Sigmoid colon (tissue), 4 donors: ENCODE data around the gene CAMTA1.

Experiments used
- EP300 ChIP-seq, 4 donors: sonication (generic); formaldehyde crosslinking; IDR thresholded peaks; one replicate each; pipeline ENCODE4 v1.6.1; 2017; ENCODE audit warnings: antibody characterized with exemption in 4 of 4
- POLR2A ChIP-seq, 2 donors: fragments of 450-650 bp; IDR thresholded peaks; one replicate each; pipeline ENCODE4 v1.6.1; 2016; ENCODE audit warnings: antibody characterized with exemption in 2 of 2, mild to moderate bottlenecking in 2 of 2, moderate library complexity in 2 of 2
- POLR2AphosphoS5 ChIP-seq, 4 donors: sonication (generic); formaldehyde crosslinking; IDR thresholded peaks; one replicate each; pipeline ENCODE4 v1.6.1; 2017; ENCODE audit warnings: antibody characterized with exemption in 4 of 4
- TF ChIP-seq, protein P1 (sequence below), 4 experiments: fragments of 450-650 bp in 3 of 4; fragments of 200-600 bp in 1 of 4; IDR thresholded peaks; one replicate each; pipeline ENCODE4 v1.5.1; 2016 to 2019; ENCODE audit warnings: antibody characterized with exemption in 4 of 4, mild to moderate bottlenecking in 3 of 4, moderate library complexity in 2 of 4

DNA sequence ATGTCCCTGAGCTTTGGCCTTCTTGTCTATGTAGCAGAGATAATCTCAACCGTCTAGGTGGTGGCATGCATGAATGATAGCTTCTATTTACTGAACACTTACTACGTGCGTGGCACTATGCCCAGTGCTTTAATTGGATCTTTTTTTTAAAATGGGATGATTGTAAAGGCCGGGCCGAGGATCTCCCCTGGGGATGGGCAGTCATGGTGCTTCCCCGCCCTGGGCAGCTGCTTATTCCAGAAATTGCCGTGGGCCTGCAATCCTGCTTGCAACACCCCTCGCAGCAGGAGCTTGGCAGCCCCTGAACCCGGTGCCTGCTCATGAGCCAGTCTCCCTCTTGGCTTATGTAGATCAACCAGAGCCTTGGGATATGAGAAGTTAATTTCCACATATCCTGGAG lies 360.7 kb downstream of the CAMTA1 start:
- TF ChIP-seq, protein P1, sequence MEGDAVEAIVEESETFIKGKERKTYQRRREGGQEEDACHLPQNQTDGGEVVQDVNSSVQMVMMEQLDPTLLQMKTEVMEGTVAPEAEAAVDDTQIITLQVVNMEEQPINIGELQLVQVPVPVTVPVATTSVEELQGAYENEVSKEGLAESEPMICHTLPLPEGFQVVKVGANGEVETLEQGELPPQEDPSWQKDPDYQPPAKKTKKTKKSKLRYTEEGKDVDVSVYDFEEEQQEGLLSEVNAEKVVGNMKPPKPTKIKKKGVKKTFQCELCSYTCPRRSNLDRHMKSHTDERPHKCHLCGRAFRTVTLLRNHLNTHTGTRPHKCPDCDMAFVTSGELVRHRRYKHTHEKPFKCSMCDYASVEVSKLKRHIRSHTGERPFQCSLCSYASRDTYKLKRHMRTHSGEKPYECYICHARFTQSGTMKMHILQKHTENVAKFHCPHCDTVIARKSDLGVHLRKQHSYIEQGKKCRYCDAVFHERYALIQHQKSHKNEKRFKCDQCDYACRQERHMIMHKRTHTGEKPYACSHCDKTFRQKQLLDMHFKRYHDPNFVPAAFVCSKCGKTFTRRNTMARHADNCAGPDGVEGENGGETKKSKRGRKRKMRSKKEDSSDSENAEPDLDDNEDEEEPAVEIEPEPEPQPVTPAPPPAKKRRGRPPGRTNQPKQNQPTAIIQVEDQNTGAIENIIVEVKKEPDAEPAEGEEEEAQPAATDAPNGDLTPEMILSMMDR (IDR thresholded peaks at IDR 0.05): no peak
- TF ChIP-seq EP300 (IDR thresholded peaks at IDR 0.05): no peak
- TF ChIP-seq POLR2A (IDR thresholded peaks at IDR 0.05): no peak
- no peak for TF ChIP-seq POLR2AphosphoS5 (IDR thresholded peaks at IDR 0.05)
